GM21526 (cell line): Measurements from ENCODE around the gene DTNBP1.

Source experiments
- ATAC-seq: cut with Tn5 transposase; IDR thresholded peaks from one replicate; pipeline ENCODE4 v1.9.1; 2021; ENCODE audit warnings: moderate library complexity; ENCODE audit not compliant: unreplicated experiment, low FRiP score

Gene DTNBP1

GRCh38 chr6:15490242-15491100 lies 172.4 kb downstream of the DTNBP1 start:
- ATAC-seq = no peak

- no peak for ATAC-seq
These were observed 173.4 kb downstream of the DTNBP1 start for GRCh38 chr6:15489261-15489962.

- ATAC-seq = no peak
These were observed 175.6 kb downstream of the DTNBP1 start for GRCh38 chr6:15487262-15487661.

GRCh38 chr6:15485936-15486335 lies 176.9 kb downstream of the DTNBP1 start:
- no peak for ATAC-seq

GRCh38 chr6:15484821-15485220 lies 178.0 kb downstream of the DTNBP1 start:
- ATAC-seq = no peak

GRCh38 chr6:15484140-15484539 lies 178.7 kb downstream of the DTNBP1 start:
- ATAC-seq = no peak

- ATAC-seq = no peak
These were observed 179.8 kb downstream of the DTNBP1 start for GRCh38 chr6:15483060-15483459.

GRCh38 chr6:15481390-15482291 lies 181.2 kb downstream of the DTNBP1 start:
- ATAC-seq = no peak

- no peak for ATAC-seq
These were observed 182.3 kb downstream of the DTNBP1 start for GRCh38 chr6:15480525-15480924.

- no peak for ATAC-seq
These were observed 183.1 kb downstream of the DTNBP1 start for GRCh38 chr6:15479761-15480160.

GRCh38 chr6:15477746-15478145 lies 185.1 kb downstream of the DTNBP1 start:
- ATAC-seq = no peak

- no peak for ATAC-seq
These were observed 186.0 kb downstream of the DTNBP1 start for GRCh38 chr6:15476631-15477380.

GRCh38 chr6:15475872-15476271 lies 187.0 kb downstream of the DTNBP1 start:
- no peak for ATAC-seq

- ATAC-seq = no peak
These were observed 187.6 kb downstream of the DTNBP1 start for GRCh38 chr6:15475261-15475660.

- ATAC-seq = no peak
These were observed 188.6 kb downstream of the DTNBP1 start for GRCh38 chr6:15474196-15474595.

GRCh38 chr6:15473741-15474161 lies 189.1 kb downstream of the DTNBP1 start:
- ATAC-seq = no peak

GRCh38 chr6:15473174-15473573 lies 189.7 kb downstream of the DTNBP1 start:
- ATAC-seq = no peak
